ENCODE data around the gene ARL4A.

The ARL4A gene

DNA sequence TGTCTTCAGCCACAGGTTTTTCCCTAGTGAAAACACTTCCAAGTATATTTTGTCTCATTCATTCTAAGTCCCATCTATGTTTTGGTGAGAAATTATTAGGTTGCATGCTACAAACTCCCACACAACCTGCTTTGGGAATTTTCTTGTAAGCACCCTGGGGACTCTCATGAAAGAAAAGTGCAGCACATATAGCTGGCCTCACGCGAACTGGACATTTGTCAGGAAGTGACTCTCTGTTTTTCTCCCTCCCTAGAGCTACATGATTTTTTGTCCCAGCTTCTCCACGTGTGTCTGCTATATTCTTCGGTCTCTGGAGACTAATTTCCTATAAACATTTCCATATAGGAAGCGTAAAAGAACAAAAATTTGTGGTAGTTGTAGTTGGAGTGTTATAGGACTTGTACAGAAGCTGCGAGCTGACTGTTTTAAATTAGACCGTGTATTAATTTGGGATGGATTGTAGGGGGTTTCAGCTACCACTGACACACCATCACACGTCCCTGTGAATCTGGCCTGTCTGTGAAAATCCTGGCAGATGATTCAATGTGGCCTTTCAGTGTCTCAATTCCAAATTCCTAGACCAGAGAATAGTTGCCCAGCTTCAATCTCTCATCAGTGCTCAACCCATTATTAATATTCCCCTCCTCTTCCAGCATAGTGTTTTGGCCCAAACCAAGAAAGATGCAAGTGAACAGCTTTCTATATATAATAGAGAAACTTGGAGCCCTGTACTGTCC is 40.2 kb downstream of the ARL4A start:
- no peak for DNase-seq

DNA sequence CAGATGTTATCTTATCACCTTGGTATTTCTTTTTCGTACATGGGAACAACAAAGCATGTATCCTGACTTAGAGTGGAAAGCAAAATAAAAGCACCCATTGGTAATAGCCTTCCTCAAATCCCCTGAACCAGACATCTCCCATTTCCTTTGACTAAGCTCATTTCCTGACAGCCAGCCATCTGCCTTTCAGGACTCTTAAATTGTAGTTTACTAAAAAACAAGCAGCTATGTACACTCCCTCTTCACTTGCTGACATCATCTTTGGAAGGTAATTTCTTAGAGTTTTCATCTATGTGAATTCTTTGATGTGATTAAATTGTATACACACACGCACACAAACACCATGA is 40.7 kb downstream of the ARL4A start:
- no peak for DNase-seq

DNA sequence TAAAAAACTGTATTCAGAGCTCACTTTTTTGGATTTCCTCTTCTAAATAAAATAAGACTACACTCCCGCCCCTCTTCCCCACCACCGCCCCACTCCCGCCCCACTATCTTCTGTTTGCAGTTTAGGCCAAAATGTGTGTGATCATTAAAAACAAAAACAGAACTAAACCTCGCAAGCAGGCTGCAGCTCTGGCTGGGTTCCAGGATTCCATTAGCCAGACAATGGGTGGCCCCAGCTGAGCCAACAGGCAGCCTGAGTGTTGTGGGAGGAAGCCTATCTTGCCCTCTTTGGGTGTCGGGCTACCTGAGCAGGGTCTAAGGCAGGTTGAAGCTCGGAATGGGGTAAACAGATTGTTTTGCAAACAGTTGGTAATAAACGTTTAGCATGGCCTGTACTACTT is 41.7 kb downstream of the ARL4A start:
- no peak for DNase-seq

DNA sequence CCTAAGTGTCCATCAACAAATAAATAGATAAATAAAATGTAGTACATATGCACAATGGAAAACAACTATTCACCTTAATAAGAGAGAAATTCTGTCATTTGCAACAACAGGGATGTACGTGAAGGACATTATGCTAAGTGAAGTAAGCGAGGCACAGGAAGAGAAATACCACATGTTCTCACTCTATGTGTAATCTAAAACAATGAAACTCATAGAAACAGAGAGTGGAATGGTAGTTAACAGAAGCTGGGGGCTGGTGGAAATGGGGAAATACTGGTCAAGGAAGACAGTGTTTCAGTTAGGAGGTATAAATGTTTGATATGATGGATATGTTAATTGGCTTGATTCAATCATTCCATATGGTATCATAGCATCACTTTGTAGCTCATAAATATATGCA is 43.1 kb downstream of the ARL4A start:
- DNase-seq = no peak

DNA sequence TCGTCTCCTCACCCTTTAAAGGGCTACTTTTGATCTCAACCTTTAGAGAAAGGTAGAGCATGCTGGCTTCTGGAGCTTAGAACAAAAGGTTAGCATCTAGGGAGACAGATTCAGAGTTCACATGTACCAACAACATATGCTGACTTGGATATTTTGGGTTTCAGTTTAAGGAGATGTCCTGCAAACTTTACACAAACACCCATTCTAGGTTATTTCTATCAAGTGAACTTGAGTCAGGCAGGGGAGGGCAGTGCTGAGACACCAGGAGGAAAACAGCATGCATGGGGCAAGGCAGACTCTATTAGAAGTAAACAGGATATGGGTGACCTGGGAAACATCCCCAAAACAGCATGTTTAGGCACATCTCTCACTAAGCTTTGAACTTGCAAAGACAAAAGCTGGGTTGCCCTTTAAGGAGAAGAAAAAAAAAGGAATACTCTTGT is 43.8 kb downstream of the ARL4A start:
- no peak for DNase-seq

DNA sequence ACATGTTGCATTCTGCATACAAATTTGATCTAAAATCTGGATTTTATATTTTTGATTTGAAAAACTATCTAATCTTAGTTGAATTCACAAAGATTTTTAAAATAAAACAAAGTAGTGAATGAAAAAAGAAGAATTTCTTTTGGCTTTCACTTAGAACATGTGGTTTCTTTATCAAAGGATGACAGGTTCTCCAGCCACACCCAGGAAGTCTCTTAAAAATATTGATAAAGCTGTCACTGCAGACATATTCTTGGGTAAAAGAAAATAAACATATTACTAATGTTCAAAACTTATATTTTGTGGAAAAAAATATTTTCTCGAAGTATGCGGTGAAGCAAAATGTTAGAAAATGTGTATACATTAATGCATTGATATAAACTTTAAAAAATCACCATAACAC is 44.3 kb downstream of the ARL4A start:
- no peak for DNase-seq

DNA sequence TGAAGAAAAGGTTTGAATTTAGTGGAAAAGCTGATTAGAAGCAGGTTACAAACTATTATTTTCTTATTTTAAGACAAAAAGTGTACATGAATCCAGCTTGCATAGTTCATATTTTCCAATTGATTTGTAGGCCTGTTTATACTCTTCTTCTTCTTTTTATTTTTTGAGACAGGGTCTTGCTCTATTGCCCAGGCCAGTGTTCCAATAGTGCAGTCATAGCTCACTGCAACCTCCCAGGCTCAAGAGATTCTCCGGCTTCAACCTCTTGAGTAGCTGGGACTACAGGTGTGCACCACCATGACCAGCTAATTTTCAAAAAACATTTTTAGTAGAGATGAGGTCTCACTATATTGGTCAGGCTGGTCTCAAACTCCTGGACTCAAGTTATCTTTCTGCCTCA is 45.0 kb downstream of the ARL4A start:
- no peak for DNase-seq

DNA sequence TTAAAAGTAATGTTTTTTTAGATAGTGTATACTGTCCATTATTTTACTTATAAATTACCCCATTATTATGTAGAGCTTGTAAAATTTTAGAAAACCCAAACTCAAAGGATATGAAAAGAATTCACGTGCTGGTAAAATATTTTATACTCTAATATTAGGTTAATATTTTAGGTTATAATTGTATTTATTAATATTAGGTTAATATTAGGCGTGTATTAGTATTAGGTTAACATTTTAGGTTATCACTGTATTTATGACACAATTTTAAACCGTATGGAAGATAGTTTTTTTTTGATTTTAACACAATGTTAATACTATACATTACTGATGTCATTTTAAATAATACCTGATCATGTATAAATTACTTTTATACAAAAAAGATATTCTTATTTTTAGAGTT is 48.5 kb downstream of the ARL4A start:
- no peak for DNase-seq

DNA sequence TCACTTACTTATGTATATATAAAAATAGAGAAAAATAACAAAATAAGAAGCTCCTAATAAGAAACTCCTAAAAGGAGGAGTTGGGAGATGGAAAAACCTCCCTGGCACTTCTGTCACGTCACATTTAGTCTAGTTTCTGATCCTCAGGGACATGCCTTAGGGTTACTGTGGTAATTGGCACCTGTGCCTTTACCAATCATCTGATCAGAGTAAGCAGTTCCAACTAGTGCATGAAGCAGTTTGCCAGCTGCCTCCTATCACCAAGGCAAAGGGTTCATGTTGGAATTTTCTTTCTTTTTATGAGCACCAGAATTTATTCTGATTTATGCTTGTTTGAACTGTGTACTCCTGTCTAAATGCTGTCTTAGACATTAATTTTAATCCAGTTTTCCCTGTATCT is 49.9 kb downstream of the ARL4A start:
- DNase-seq = no peak

DNA sequence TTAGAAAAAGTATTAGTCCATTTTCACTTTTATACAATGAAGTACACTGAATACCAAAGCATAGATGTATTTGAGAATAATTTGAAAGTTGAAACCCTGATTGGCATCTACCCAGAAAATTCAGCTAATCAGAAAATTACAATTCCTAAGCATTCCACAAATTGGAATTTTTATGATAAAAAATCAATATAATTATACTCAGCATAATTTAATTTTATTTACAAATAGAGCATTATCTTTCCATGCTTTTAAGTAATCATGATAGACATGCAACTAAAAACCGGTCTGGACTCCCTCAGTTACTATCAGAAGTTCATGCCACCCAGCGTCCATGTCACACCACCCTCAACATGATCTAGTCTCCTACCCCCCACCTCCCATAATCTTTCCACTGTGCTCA is 50.4 kb downstream of the ARL4A start:
- no peak for DNase-seq

DNA sequence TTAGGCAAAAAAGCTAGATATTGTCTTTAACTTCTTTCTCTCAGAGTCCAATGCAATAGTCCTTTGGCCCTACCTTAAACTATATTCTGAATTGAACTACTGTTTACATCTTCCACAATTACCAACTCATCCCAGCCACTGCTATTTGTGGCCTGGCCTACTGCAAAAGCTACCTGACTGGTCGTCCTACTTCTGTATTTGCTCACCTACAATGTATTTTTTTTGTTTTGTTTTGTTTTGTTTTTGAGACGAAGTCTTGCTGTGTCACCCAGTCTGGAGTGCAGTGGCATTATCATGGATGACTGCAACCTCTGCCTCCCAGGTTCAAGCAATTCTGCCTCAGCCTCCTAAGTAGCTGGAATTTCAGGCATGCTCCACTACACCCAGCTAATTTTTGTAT is 51.2 kb downstream of the ARL4A start:
- DNase-seq = no peak

All from stimulated activated CD4-positive, alpha-beta T cell treated with anti-CD3 and anti-CD28 coated beads, Interleukin-15, amount 100 ng/mL, for 24 hours (primary cell).